Measurements from ENCODE around the gene DOCK11.
"Not testable (repeated sequence)": the region's sequence is repeated elsewhere in the genome, so short reads cannot be mapped to it uniquely, and the experiment has no call there.

Gene DOCK11

DNA sequence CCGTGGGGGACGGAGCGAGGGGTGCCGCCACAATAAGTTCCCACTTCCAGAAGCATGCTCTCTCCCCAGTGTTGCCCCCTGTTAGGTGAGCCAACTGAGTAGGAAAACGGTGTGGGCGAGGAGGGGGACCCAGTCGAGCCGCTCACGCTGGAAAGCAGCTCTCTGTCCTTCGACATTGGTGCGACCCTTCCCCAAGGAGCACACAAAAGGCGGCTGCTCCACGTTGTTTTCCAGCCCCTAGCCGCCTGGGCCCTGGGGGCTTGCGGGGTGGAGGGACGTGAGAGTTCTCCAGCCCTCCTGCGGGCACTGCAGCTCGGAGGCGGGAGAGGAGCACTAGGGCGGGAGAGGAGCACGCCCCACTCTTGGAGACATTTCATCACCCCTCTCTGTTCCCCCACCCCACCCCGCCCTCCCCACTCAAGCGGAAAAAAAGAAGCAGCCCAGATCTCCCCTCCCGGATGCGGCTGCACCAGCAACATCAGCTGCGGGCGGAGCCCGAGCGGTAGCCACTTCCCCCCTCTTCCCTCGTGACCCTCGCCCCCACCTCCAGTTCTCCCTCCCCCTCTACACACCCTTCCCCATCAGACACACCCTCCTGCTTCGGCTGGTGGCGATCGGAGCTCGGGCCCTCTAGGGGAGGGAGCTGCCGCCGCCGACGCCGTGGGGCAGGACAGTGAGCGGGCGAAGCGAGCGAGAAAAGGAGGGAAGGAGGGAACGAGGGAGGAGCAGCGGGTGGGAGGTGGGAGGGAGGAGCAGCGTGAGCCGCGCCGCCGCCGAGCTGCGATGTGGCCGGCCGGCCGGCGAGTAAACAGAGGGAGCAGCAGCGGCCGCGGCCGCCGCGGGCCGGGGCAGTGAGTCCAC is at the start of gene DOCK11:
TSS of gene DOCK11 (plus strand) at position 755 of the 861 bp plus-strand sequence. CDS start 157 bp downstream, outside the sequence.
- TF ChIP-seq, protein P1, sequence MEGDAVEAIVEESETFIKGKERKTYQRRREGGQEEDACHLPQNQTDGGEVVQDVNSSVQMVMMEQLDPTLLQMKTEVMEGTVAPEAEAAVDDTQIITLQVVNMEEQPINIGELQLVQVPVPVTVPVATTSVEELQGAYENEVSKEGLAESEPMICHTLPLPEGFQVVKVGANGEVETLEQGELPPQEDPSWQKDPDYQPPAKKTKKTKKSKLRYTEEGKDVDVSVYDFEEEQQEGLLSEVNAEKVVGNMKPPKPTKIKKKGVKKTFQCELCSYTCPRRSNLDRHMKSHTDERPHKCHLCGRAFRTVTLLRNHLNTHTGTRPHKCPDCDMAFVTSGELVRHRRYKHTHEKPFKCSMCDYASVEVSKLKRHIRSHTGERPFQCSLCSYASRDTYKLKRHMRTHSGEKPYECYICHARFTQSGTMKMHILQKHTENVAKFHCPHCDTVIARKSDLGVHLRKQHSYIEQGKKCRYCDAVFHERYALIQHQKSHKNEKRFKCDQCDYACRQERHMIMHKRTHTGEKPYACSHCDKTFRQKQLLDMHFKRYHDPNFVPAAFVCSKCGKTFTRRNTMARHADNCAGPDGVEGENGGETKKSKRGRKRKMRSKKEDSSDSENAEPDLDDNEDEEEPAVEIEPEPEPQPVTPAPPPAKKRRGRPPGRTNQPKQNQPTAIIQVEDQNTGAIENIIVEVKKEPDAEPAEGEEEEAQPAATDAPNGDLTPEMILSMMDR (IDR thresholded peaks at IDR 0.05; ENCODE audit: insufficient read depth, low read depth, low read length, missing control alignments), result no peak
- DNase-seq (ENCODE audit: low read depth), result peak; percentile 27

DNA sequence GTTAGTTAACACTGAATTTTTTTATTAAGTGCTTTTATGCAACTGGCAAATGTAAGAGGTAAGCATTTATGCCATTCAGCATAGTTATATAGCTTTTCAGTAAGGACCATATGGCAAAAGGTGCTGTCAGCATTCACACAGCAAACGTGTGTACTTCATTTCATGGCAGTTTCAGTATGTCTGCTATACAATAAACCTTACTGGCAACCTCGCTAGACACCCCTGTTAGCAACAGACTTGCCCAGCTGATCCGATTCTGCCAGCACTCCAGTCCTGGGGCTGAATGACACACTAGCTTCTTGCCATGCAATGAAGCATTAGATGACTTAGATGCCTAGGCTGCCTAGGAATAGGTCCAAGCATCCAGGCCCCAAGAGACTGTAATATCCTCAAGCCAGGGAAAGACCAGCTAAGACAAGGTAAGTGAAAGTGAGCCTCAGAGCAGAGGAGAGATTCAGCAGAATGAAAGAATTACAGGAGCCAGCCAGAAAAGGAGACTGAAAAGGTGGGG is 47.3 kb upstream of the DOCK11 start:
- DNase-seq (ENCODE audit: low read depth), result no peak
- H3K4me3 ChIP-seq (ENCODE audit: low read length), result no peak overlapping the region
- TF ChIP-seq, protein P1 (IDR thresholded peaks at IDR 0.05; ENCODE audit: insufficient read depth, low read depth, low read length, missing control alignments), result no peak

More for the DNA sequence above, at the start of gene DOCK11:
- peak within 1 kb of the TSS; percentile 23 for H3K4me3 ChIP-seq (ENCODE audit: low read length)

DNA sequence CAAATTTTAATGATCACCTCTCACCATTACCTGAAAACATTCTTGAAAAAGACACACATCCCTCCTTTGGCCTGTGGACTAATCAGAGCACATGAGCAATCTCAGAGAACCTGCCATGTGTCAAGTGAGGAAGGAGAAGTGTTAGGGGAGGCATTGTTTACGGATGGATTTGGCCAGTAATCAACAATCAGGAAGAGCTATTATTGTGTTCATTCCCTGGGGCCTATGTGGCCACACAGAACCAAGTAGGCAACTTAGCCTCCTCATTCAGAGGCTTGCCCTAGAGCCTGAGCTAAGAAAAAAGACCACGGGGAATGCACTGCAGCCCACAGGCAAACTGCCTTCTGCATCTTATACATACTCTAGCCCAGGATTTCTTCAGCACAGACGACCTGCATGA is 40.6 kb upstream of the DOCK11 start:
- DNase-seq (ENCODE audit: low read depth), result no peak
- TF ChIP-seq, protein P1 (IDR thresholded peaks at IDR 0.05; ENCODE audit: insufficient read depth, low read depth, low read length, missing control alignments), result no peak

DNA sequence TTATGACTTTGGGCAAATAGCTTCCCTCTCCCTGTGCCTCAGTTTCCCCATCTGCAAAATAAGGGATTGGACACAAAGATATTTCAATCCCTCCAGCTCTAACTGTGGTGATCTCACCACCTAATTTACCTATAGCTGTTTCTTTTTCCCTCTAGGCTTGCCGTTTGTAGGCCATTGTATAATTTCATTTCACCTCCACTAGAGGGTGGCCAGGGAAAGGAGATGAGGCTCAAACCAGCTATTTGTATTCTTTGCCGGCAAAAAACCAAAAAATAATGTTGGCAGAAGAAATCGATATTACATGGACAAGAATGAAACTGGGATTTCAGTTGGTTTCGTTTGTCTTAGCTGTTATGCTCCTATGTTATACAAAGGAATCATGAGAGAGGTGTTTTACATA is 36.1 kb upstream of the DOCK11 start:
- TF ChIP-seq, protein P1 (IDR thresholded peaks at IDR 0.05; ENCODE audit: insufficient read depth, low read depth, low read length, missing control alignments), result peak; percentile 59
- DNase-seq (ENCODE audit: low read depth), result peak; percentile 28
- H3K4me3 ChIP-seq (ENCODE audit: low read length), result no peak overlapping the region

More for the DNA sequence above, 40.6 kb upstream of the DOCK11 start:
- no peak overlapping the region for H3K4me3 ChIP-seq (ENCODE audit: low read length)

DNA sequence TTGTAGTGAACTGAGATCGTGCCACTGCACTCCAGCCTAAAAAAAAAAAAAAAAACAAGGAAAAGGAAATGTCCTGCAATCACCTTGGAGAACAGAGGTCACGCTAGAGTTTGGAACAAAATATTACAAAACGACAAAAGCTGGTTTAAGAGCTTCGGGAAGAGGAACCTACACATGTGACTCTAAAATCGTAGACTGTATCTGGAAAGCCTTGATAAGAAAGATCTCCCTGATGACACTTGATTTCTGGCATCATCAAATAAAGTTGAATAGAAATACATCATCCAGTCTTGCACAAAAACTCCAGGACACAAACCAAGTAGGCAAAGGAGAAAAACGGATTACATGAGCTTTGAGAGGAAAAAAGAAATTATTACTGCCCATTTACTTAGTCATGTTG is 31.1 kb upstream of the DOCK11 start:
- DNase-seq (ENCODE audit: low read depth), result no peak
- TF ChIP-seq, protein P1 (IDR thresholded peaks at IDR 0.05; ENCODE audit: insufficient read depth, low read depth, low read length, missing control alignments), result no peak
- no peak overlapping the region for H3K4me3 ChIP-seq (ENCODE audit: low read length)

DNA sequence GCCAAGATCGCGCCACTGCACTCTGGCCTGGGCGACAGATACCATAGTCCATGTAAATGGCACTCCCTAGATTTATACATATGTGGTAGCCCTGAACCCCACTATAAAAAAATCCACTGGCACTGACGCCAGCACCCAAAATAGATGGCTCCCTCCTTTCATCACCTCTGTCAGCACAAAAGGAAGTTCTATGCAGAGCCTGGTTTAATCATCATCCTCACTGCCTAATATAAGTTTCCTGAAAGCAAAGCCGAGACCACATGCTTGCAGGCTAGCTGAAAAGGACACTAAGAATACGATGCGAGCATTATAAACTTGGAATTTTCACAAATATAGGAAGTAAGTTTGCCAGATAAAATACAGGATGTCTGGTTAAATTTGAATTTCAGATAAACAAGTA is 27.5 kb upstream of the DOCK11 start:
- TF ChIP-seq, protein P1 (IDR thresholded peaks at IDR 0.05; ENCODE audit: insufficient read depth, low read depth, low read length, missing control alignments), result no peak
- no peak for DNase-seq (ENCODE audit: low read depth)
- H3K4me3 ChIP-seq (ENCODE audit: low read length), result no peak overlapping the region

DNA sequence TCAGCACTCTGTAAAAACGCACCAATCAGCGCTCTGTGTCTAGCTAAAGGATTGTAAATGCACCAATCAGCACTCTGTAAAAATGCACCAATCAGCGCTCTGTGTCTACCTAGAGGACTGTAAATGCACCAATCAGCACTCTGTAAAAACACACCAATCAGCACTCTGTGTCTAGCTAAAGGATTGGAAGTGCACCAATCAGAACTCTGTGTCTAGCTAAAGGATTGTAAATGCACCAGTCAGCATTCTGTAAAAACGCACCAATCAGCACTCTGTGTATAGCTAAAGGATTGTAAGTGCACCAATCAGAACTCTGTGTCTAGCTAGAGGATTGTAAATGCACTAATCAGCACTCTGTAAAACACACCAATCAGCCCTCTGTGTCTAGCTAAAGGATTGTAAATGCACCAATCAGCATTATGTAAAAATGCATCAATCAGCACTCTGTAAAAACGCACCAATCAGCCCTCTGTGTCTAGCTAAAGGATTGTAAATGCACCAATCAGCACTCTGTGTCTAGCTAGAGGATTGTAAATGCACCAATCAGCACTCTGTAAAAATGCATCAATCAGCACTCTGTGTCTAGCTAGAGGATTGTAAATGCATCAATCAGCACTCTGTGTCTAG is 24.8 kb upstream of the DOCK11 start:
- H3K4me3 ChIP-seq (ENCODE audit: low read length); DNase-seq (ENCODE audit: low read depth): not testable (repeated sequence)
